ENCODE measurements around the gene KRT15.

Gene KRT15

DNA sequence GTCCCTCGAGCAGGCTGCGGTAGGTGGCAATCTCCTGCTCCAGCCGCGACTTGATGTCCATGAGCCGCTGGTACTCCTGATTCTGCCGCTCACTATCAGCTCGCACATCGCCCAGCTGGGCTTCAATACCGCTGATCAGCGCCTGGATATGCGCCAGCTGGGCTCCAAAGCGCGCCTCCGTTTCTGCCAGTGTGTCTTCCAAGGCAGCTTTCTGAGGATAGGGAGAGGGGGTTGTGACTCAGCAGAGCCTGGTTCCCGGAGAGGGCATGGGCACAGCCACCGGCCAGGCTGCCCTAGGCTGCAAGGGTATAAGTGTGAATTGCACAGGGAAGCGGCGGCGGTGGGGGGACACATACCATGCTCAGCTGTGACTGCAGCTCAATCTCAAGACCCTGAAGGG, 5.1 kb upstream of the KRT15 start:
- DNase-seq = peak in 1 of 2 experiments; percentile 11

DNA sequence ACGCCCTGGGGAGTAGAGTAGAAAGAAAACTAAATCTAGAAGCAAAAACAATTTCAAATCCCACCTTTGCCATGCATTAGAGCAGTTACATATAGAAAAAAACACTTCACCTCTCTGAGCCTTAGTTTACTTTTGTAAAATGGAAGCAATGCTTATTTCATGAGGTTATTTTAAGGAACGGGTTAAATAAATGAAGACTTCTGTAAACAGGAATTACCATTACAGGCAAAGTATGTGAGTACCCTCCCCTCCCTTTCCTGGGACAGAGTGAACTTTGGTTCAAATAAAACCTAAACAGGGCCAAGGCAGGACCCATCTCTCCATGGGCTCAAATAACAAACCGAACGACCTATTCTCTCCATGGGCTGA, 4.5 kb upstream of the KRT15 start:
- no peak for DNase-seq

DNA sequence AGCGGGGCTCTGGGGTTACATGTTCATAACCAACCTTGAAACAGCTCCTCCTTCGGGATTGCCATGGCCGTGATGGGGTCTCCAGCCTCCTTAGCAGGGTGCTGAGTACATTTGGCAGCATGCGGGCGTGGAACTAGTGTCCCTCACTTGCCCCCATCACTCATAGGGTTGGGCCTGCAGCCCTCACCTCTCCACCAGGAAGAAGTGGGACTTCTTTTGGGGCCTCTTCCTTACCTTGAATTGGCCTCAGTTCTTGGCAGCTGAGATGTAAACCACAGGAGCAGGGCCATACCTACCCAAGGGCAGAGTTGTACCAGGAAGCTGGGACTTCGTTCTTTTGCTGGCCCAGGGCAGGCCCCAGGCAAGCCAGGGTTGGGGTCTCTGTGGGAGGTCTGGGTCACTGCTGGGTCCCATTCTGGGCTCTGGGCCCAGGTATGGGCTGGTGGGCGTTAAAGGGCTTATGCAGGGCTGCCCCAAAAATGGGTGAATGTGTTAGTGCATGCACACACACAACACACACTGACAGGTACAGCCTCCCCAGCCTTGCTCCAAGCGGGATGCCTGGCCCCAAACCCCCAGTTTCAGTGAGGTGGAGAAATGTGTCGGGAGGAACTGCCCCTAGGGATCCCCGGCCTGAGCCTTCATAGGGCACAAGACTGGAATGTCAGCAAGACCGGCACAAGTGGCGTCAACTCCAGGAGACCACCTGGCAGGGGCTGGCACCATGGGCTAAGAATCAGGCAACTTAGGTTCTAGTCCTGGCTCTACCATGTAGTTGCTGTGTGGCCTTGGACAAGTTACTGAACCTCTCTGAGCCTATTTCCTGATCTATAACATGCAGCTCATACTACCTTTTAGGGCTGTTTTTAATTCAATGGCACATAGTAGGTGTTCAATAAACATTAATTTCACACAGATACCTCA, 3.9 kb upstream of the KRT15 start:
- DNase-seq = no peak

DNA sequence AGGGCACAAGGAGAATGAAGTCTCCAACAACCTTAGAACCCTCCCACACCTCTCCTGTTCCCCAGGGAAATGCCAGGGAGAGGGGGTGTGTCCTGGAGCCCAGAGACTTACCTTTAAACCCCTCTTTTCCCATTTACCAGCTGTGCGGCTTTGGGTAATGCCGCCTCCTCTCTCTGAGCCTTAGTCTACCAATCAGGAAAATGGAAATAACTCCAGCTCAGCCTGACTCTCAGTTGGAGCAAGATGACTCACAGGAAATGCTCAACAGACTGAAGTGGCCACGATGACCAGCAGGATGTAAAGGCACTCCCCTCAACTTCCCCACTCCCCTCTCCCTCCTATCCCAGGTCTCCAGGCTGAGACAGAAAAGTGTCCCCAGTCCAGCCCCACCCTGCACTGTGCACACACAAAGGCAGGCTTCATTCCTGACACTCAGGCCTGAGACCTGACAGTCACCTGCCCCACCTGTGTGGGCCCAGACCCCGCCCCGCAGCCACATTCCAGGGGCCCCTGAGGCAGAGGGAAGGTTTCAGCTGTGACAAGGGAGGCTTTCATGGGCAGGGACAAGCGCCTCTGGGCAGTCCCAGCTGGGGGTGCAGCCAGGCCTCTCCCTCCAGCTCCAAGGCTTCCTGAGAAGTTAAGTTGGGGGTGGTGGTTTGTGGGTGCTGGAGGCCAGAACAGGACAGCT, 3.0 kb upstream of the KRT15 start:
- DNase-seq = no peak

DNA sequence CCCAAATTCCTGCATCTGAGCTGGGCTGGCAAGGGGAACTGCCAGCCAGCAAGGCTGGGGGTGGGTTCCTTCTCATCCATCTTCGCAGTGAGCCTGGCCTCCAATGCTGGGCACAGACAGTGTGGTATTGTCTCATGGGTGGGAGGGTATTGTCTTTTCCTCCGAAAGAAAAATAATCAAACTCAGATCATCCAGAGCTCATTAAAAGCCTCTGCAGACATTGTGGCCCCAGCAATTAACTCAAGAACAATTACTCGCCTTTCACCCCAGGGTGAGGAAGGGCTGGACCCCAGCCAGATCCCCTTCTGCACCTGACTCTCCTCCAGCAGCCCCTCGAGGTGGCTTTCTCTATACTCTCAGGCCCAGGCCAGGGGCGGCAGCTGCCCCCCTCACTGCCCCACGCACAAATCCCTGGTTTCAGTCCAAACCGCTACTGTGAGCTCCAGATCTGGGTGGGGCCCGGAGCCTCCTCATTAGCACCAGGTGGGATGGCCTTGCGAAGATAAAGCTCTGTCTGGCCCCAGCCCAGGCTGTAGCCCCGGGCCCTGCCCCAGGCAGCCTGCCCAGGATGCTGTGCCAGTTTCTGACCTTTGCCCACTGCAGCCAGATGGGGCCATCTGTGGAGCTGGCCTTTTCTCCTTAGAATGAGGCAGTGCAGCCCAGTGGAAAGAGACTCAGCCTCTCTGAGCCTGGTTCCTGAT, 2.3 kb upstream of the KRT15 start:
- DNase-seq = no peak

DNA sequence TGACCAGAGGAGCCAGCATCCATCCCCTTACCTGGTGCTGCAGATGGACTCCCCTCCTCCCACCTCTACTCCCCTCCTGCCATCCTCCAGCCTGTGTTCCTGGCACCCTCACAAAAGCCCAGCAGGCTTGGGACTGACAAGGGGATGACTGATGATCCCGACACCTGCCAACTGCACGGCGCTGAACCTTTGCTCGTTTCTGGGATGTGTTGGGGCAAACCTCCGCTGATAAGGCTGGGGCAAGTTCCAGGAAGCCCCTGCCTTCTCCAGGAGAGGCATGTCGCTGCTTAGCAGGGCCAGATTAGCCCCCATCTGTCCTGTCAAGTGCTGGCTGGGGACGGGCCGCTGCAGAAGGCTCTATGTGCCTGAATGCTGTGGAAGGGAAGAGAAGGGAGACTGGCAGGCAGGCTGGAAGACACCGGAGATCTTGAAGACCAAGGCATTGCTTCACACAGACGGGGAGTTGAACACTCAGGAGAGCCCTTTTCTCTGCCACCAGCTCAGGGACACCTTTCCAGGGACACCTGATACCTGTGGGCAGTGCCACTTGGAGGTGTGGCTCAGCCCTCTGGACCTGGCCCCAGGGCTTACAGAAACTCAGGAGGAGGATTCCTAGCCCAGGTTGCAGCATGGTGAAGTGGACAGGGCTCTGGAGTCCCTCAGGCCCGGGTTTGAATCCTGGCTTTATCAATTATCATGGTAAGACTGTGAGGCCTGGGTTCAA, 973 bp upstream of the KRT15 start:
- DNase-seq = no peak

DNA sequence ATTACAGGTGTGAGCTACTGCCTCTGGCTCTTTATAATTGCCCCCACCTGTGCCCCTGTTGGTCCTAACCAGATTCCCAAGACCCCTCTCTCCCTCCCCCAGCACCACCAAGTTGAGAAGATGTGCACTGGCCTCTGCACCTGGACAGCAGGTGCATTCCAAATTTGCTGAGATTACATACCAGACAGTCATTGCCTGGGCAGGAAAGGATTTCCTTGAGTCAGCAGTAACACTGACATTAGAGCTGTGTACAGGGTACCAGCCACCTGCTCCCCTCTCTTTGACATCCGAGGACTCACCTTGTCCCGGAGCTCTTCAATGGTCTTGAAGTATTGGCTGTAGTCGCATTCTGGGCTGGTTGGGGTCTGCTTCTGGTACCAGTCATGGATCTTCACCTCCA, 659 bp downstream of the KRT15 start:
- DNase-seq = no peak

DNA sequence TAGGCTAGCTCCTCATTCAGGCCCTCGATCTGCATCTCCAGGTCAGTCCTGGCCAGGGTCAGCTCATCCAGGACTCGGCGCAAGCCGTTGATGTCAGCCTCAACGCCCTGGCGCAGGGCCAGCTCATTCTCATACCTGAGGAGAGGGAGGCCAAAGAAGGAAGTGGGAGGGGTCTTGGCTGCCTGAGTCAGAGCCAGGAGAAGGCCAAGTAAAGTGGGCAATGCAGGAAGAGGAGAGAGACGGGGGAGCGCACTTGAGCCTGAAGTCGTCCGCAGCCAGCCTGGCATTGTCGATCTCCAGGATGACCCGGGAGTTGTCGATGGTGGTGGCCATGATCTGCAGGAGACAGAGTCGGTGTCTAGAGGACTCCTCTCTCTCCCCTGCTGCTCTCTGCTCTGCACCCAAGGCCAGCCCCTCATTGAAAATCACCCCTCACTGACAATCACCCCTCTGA, 1.8 kb downstream of the KRT15 start:
- no peak for DNase-seq

DNA sequence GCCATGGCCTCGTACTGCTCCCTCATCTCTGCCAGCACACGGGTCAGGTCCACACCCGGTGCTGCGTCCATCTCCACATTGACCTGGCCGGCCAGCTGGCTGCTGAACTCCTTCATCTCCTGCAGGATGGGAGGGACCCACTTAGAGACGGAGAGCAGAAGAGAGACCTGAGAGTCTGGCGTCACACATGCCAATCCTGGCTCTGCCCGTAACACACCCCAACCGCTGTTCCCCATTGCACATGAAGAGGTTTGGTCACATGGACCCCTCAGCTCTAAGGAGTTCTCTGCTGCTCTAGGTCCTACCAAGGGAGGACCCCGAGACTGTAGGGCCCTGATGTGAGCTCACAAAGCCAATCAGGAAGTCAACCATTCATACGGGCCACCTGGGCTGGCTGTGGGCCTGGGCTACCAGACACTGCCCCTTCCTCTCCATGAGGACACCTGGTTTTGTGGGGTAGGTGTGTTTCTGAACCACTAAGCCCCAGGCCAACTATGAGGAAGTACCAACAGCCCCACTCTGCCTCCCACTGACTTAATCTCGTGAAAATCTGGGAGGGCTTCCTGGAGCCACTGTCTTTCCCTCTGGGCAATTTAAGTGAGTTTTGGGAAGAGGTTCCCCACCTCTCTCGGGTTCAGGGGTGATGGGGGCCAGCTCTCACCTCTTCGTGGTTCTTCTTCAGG, 2.4 kb downstream of the KRT15 start:
- DNase-seq = no peak

DNA sequence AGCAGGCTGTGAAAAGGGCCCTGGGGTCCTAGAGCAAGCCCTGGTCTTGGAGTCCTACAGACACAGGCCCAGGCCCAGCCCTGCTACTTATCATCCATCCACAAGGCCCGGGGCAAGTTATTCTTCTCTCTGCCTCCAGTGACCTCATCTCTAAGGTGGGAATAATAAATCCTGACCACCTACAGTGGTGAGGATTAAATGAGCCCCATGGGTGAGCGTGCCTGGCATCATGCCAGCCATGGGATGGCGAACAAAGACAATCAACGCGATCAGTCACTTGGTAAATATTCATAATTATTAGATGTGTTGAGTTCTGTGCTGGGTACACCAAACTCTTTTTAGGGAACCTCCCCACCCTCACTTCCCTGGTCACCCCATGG, 5.5 kb downstream of the KRT15 start:
- DNase-seq = no peak

DNA sequence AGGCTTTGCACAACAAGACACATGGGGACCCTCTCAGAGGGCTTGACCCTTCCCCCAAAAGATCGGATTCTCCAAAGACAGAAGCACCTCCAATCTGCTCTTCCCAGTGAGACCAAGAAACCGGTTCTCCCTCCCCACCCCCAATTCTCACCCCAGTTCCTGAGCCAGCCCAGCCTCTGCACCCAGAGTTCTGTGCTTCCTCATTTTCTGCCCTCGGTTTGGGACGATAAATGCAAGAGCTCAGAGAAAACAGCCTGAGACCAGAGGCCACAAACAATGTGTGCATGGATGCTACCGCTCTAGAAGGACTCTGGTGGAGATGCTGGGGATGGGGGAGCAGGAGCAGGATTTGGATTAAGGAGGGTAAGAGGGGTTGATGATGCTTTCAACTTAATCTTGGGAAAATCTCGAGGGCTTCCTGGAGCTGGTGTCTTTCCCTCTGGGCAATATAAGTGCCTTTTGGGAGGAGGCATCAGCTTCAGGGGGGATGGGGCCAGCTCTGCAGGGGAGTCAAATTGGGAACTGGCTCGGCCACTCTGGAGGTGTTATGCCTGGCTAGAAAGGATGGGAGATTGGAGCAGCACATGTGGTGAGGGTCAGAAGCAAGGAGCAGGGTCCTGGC, 6.0 kb downstream of the KRT15 start:
- DNase-seq = no peak

DNA sequence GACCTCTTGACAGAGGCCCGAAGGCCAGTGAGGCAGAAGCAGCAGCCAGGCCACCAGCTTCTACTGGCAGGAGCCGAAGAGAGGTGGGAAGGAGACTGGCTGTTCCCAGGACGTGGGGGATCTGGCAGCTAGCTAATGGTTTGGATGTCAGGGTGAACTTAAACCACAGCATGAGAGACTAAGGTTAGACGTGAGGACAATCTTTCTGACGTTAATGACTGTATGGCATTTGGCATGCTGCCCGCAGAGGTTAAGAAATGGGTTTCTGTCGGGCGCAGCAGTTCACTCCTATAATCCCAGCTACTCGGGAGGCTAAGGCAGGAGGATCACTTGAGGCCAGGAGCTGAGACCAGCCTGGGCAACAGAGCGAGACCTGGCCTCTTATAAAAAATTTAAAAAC, 7.0 kb downstream of the KRT15 start:
- DNase-seq = no peak

DNA sequence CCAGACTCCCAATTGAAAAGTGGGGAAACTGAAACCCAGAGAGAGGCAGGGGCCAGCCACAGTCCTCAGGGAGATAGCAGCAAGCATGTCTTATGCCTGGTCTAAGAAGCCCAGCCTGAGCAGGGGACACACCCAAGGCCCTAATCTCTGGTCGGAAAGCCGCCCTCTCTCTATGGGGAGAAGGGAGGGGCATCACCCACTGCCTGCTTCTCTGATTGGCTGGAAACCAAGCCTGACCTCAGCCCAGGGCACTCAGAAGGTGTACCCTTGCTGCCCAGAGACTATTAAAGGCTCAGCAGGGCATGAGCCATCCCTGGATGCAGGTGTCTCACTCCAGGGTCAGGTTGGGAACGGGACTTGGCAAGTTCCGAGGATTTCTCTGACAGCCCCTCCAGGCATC, 7.6 kb downstream of the KRT15 start:
- DNase-seq = no peak

DNA sequence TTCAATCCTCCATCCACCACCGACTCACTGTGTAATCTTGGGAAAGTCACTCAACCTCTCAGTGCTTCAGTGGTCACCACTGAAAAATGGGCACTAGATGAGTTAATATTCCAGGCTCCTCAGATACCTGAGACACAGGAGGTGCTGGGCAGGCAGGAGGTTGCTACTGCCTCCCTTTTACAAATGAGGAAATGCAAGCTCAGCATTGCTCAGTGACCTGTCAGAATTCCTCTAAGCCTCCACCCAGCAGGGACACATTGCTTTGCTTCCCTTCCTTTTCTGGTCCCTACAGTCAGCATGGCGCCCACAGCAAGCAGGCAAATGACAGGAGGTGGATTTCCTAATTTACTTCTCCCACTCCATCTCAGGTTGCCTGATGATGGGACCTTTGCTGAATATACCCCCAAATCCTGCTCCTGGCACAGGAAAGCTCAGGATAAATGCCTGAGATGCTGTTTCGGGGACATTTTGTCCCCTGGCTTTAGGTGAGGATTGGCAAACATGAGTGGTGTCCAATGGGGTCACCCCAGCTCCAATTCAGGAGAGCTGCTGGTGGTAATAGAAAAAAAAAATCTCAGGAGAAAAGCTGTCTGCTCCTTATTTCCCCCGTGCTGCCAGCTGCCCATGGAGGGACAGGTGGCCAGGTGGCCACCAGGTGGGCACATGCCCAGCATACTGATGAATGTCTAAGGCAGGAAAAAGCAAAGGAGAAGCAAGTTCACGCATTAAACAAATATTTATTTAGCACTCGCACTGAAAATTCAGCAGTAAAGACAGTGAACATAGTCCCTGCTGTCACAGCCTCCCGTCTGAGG, 8.2 kb downstream of the KRT15 start:
- DNase-seq = no peak

DNA sequence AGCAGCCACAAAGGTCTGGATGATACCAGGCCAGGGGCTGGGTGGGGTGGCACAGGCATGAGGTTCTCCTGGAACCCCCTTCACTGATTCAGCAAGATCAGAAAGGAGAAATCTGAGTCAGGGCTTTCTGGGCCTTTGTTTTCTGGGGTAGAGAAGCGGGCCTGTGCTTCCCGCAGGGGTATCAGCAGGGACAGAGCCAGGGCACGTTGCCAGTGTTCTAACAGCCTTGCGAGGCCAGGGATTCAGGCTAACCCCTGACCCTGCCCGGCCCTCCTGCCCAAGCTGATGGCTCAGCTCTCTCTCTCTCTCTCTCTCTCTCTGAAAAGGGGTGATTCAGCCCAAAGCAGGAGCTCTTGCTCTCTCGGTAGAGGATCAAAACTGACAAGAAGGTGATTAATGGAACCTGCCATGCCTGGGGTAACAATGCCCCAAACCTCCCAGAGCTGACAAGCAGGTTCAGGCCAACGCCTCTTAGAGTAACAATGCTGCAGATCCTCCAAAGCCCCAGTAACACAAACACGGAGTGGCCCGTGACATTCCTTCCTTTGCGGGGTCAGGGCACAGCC, 11.3 kb downstream of the KRT15 start:
- no peak for DNase-seq

DNA sequence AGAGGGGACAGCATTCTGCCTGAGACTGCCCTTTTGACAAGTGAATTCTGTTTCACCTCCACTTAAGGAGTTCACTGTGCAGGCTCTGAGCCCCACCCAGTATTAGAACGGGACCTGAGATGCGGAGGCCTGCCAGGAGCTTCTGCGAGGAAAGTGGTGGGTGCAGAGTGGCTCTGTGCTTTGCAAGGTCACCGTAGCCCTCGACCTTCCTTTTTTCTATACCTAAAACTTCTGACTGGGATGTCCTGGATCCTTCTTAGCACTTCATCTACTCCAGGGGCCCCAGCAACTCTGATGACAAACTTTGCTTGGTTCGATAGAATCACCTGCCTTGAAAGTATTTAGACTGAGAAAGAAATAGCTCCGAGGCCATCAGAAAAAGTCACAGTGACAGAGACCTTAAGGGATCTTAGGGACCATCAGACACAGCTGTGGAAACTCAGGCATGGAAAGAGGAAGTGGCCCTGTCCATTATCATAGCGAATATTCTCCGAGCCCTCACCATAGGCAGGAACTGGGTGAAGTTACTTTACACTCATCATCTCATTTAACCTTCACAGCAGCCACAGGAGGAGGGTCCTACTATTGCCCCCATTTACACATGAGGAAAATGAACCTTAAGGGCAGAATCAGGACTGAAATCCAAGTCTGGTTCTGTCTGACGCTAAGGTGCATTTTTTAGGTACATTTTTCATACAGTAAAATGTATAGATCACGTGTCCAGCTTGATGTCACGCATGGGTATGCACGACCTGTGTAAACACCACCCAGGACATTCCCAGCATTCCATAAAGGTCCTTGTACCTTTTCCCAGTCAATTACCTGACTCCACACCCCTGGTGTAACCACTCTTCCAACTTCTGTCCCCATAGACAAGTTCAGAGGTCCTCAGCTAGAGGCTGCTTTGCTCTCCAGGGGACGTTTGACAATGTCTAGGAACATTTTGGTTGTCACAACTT, 12.6 kb downstream of the KRT15 start:
- no peak for DNase-seq

DNA sequence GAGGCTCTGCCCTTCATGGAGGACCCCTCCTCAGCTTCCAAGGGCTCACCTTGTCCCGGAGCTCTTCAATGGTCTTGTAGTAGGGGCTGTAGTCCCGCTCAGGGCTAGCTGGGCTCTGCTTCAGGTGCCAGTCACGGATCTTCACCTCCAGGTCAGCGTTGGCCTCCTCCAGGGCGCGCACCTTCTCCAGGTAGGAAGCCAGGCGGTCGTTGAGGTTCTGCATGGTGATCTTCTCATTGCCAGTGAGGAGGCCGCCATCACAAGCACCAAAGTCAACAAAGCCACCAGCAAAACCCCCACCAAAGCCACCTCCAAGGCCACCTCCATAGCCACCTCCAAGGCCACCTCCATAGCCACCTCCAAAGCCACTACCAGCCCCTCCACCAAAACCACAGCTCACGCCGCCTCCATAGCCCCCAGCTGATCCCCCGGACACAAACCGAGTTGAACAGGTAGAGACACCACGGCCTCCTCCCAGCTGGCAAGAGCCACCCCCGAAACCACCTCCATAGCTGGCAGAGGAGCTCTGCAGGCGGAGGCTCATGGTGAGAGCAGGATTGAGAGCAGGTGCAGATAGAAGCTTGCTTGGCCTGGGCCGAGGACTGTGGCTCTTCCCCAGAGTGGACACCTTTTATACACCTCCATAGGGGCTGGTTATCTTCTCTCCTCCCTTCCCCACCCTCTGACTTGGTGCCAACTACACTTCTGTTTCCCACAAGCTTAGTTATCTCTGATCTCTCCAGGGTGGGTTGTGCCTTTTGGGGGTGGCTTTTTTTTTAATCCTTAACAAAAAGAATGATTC, 13.5 kb downstream of the KRT15 start, which contains the start of gene KRT13:
KRT13 (minus strand) TSS at position 606 of the 802 bp plus-strand sequence; CDS start at position 544, 62 bp downstream.
- DNase-seq = no peak

DNA sequence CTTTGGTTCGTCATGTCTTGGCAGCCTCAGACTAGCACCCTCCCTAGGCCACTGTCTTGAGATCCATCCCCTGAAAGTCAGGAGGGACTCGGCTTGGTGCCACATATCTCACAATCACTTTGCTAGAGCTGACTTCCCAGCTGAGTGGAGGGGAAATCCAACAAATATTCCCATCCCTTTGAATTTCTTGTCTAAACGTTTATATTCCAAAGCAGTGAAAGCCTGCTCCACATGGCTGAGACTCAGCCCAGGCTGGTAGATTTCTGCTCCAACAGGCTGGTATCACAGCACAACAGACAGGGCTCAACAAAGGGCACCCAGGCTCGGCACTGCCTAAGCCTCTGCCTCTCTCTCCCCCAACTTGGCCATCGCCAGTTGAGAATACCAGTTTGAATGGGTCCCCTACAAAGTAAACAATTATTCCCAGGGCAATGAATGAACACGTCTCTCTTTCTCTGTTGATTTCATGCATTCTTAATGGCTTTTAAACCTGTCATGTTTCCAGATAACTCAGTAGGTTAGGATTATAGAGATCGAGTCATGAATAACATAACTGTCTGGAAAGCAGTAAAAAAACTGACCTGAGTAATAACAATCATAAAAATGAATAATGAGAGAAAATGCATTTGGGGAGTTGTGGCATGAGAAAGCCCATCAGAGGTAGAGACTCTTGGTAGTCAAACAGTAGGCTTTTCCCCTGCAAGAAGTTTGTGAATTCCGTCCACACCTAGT, 14.3 kb downstream of the KRT15 start:
- no peak for DNase-seq
